Measurements from ENCODE around the gene C1QTNF1. TPM values are rescaled to one million over a fixed set of nuclear protein-coding genes. Genes with fewer than 3 reads are reported as not detected.

The C1QTNF1 gene
- total and polyA plus RNA-seq, 9 of the 15 experiments (the other 6 are each of a cell fraction or from before 2014, with no cell fraction given), result 0.09 TPM; not detected in 8

GRCh38 chr17:79039886-79040285 lies 15.9 kb downstream of the C1QTNF1 start:
- Histone ChIP-seq H2AFZ (ENCODE audit: low read depth, low read length) (no peak overlapping the region), H3K79me2 (ENCODE audit: control insufficient read depth, insufficient read depth, low read length) (no peaks in the 10 kb centered on the region), H3K27ac (ENCODE audit: extremely low read depth, low read depth, low read length) (no peak overlapping the region), H3K9me3 (replicated peaks; ENCODE audit: control insufficient read depth, insufficient read depth, low read depth, low read length) (no peaks in the 10 kb centered on the region; the same call in 1 of the 2 replicates), H3K9me1 (ENCODE audit: control insufficient read depth, insufficient read depth, low read length) (no peaks in the 10 kb centered on the region), H3K4me1 (replicated peaks in 1 of 2; ENCODE audit: control insufficient read depth in 2 of 2, insufficient read depth in 2 of 2, low read length in 2 of 2) (peaks cover 0 to 3% of the 10 kb centered on the region in 2 experiments; a peak in 1 of 5 replicates), H3K4me3 (no peak overlapping the region), H3K36me3 (ENCODE audit: control insufficient read depth, insufficient read depth, low read length) (no peaks in the 10 kb centered on the region), H3K4me2 (ENCODE audit: insufficient read depth, low read length) (no peak overlapping the region), H4K20me1 (replicated peaks; ENCODE audit: control insufficient read depth, insufficient read depth, low read length) (no peaks in the 10 kb centered on the region), H3K27me3 (ENCODE audit: control insufficient read depth in 2 of 2, insufficient read depth in 2 of 2, low read length in 2 of 2) (peaks cover 22 to 70% of the 10 kb centered on the region in 2 experiments), H3K9ac (ENCODE audit: insufficient read depth in 1 of 2, low read depth in 2 of 2, low read length in 2 of 2) (no peak overlapping the region)
- in situ Hi-C loops (cut with MboI), result no loop called here
- WGBS (ENCODE audit: insufficient coverage, low coverage, missing lambda C conversion rate), result 2% methylated on average over 6 of the region's 6 CpGs
- BruUV-seq (replicated peaks), result no TSS peak
- TF ChIP-seq ZNF175 (CRISPR knock-in tag; IDR thresholded peaks at IDR 0.05; ENCODE audit: low read depth) (no peak), DACH1 (IDR thresholded peaks at IDR 0.05; ENCODE audit: partially characterized antibody) (no peak), HOXB6 (CRISPR knock-in tag; IDR thresholded peaks at IDR 0.05; ENCODE audit: borderline replicate concordance) (no peak), ZNF75A (CRISPR knock-in tag; IDR thresholded peaks at IDR 0.05) (no peak), SP2 (IDR thresholded peaks at IDR 0.05; ENCODE audit: extremely low read depth, low read depth, low read length, poor library complexity, severe bottlenecking) (no peak), MIER1 (IDR thresholded peaks at IDR 0.05; ENCODE audit: low read depth) (no peak), ARID3B (CRISPR knock-in tag; IDR thresholded peaks at IDR 0.05; ENCODE audit: borderline replicate concordance) (no peak), ZNF766 (CRISPR knock-in tag; conservative IDR thresholded peaks at IDR 0.05) (no peak), TEAD4 (IDR thresholded peaks at IDR 0.05; ENCODE audit: low read length) (no peak), TEAD4 (CRISPR knock-in tag; IDR thresholded peaks at IDR 0.05; ENCODE audit: borderline replicate concordance) (no peak), ASH1L (IDR thresholded peaks at IDR 0.05; ENCODE audit: borderline replicate concordance, low read depth, partially characterized antibody) (no peak), SRSF9 (IDR thresholded peaks at IDR 0.05; ENCODE audit: borderline replicate concordance, low read depth, low read length) (no peak), CCAR2 (IDR thresholded peaks at IDR 0.05; ENCODE audit: low read depth, low read length) (no peak)
- FAIRE-seq, result no peak
- ChIA-PET POLR2A (interaction anchor here (1.0 kb wide), 1 partner anchor 23 kb away, joined by 3 read pairs; no protein-coding TSS in a partner anchor), CTCF (ENCODE audit: low intra/inter-chr PET ratio) (no interaction called here)
- no peak for ATAC-seq
- intact Hi-C loops (cut with micrococcal nuclease), result no loop called here
- DNase-seq (ENCODE audit: extremely low read depth in 1 of 4, low spot score in 3 of 4), result no peak

Data from K562 (cell line).